ENCODE data around the gene PTX4. TPM values are rescaled to one million over a fixed set of nuclear protein-coding genes. Genes with fewer than 3 reads are reported as not detected.
A peak's percentile ranks its signal among the peaks of the same experiment; 100 is the strongest.
"Not testable (repeated sequence)": the region's sequence is repeated elsewhere in the genome, so short reads cannot be mapped to it uniquely, and the experiment has no call there.

The PTX4 gene
- total and polyA plus RNA-seq, 9 of the 15 experiments (the other 6 are each of a cell fraction or from before 2014, with no cell fraction given), result 0.11 TPM; not detected in 8

GRCh38 chr16:1441391-1441829 is 47.3 kb downstream of the PTX4 start (continued):
- no peak for TF ChIP-seq CTBP1 (IDR thresholded peaks at IDR 0.05; ENCODE audit: borderline replicate concordance)

DNA sequence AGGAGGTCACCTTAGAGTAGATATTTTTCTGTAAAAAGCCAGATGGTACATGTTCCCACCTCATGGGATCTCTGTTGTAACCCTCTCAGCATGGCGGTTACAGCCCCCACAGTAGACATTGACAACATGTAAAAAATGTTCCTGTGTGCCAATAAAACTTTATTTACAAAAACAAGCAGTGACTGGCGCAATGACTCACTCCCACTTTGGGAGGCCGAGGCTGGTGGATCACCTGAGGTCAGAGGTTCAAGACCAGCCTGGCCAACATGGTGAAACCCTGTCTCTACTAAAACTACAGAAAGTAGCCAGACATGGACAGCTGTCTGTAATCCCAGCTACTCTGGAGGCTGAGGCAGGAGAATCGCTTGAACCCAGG is 49.1 kb downstream of the PTX4 start:
- H4K20me1 ChIP-seq (replicated peaks; ENCODE audit: control insufficient read depth, insufficient read depth, low read length); H3K27ac ChIP-seq (ENCODE audit: extremely low read depth, low read depth, low read length); H3K27me3 ChIP-seq (ENCODE audit: control insufficient read depth in 2 of 2, insufficient read depth in 2 of 2, low read length in 2 of 2); H3K9ac ChIP-seq (ENCODE audit: insufficient read depth in 1 of 2, low read depth in 2 of 2, low read length in 2 of 2); H3K4me3 ChIP-seq; CTCF ChIA-PET (ENCODE audit: low intra/inter-chr PET ratio); ATAC-seq; POLR2A ChIA-PET; H3K79me2 ChIP-seq (ENCODE audit: control insufficient read depth, insufficient read depth, low read length); H3K4me2 ChIP-seq (ENCODE audit: insufficient read depth, low read length); DNase-seq (ENCODE audit: extremely low read depth in 1 of 4, low spot score in 3 of 4); H3K36me3 ChIP-seq (ENCODE audit: control insufficient read depth, insufficient read depth, low read length); intact Hi-C loops (cut with micrococcal nuclease); H3K9me3 ChIP-seq (replicated peaks; ENCODE audit: control insufficient read depth, insufficient read depth, low read depth, low read length); in situ Hi-C loops (cut with MboI); BruUV-seq (replicated peaks); H2AFZ ChIP-seq (ENCODE audit: low read depth, low read length); H3K9me1 ChIP-seq (ENCODE audit: control insufficient read depth, insufficient read depth, low read length); FAIRE-seq; TF ChIP-seq ATF3 (CRISPR knock-in tag; conservative IDR thresholded peaks at IDR 0.05): not testable (repeated sequence)
- H3K4me1 ChIP-seq (replicated peaks in 1 of 2; ENCODE audit: control insufficient read depth in 2 of 2, insufficient read depth in 2 of 2, low read length in 2 of 2), result peaks cover 0 to 73% of the 10 kb centered on the region in 2 experiments; a peak in 3 of 5 replicates
- WGBS (ENCODE audit: insufficient coverage, low coverage, missing lambda C conversion rate), result 58% methylated on average over 4 of the region's 4 CpGs
- peak; percentile 24; the same call in 1 of the 2 replicates for TF ChIP-seq PKNOX1 (IDR thresholded peaks at IDR 0.05)
- TF ChIP-seq ATF3 (IDR thresholded peaks at IDR 0.05), result peak; percentile 80
- peak; percentile 44; the same call in 1 of the 2 replicates for TF ChIP-seq JUND (IDR thresholded peaks at IDR 0.05; ENCODE audit: borderline replicate concordance, low read depth, low read length)
- 0 out of 3 replicates have a peak, but pooled peaks have one; percentile 13 for TF ChIP-seq JUND (tag; IDR thresholded peaks at IDR 0.05; ENCODE audit: borderline replicate concordance, low read depth, low read length)
- peak; percentile 47; the same call in 1 of the 2 replicates for TF ChIP-seq ZNF384 (IDR thresholded peaks at IDR 0.05; ENCODE audit: low read depth, low read length)
- TF ChIP-seq NFE2 (IDR thresholded peaks at IDR 0.05; ENCODE audit: low read depth), result 0 out of 2 replicates have a peak, but pooled peaks have one; percentile 12
- peak; percentile 98 for TF ChIP-seq ZBTB40 (IDR thresholded peaks at IDR 0.05)
- peak; percentile 98 for TF ChIP-seq ZBTB40 (CRISPR knock-in tag; IDR thresholded peaks at IDR 0.05)
